Tibial artery (tissue), 4 donors: ENCODE results near the gene FRMD8.
A peak's percentile ranks its signal among the peaks of the same experiment; 100 is the strongest.

Source experiments
- DNase-seq, 2 donors: peaks; one replicate each; pipeline ENCODE4 v3.0.0-alpha.2; 2019
- H3K27ac ChIP-seq, 2 donors: fragments of 200-600 bp; sonication (generic) in 1 of 2; 1 replicate in 1 of 2; 2 replicates in 1 of 2; pipeline ENCODE4 v1.5.1; 2018 to 2019; ENCODE audit warnings: mild to moderate bottlenecking in 1 of 2
- H3K27me3 ChIP-seq, 2 donors: fragments of 200-600 bp; sonication (generic) in 1 of 2; one replicate each; pipeline versions ENCODE4 v1.5.1 to v1.6.0; 2016 to 2019
- H3K36me3 ChIP-seq, 3 donors: fragments of 200-600 bp; sonication (generic) in 2 of 3; one replicate each; pipeline ENCODE4 v1.5.1; 2016 to 2019; ENCODE audit warnings: mild to moderate bottlenecking in 2 of 3
- H3K4me1 ChIP-seq, 4 donors: fragments of 200-600 bp; sonication (generic) in 2 of 4; 1 replicate in 3 of 4; 2 replicates in 1 of 4; pipeline ENCODE4 v1.5.1; 2016 to 2019
- H3K4me3 ChIP-seq, 2 donors: fragments of 200-600 bp; sonication (generic) in 1 of 2; 1 replicate in 1 of 2; 2 replicates in 1 of 2; pipeline ENCODE4 v1.5.1; 2018 to 2019; ENCODE audit warnings: mild to moderate bottlenecking in 2 of 2
- H3K9me3 ChIP-seq, 3 donors: fragments of 200-600 bp; sonication (generic) in 1 of 3; one replicate each; pipeline ENCODE4 v1.5.1; 2016 to 2019
- CTCF ChIP-seq, 2 experiments: fragments of 200-600 bp in 1 of 2; fragments of 450-650 bp in 1 of 2; IDR thresholded peaks; one replicate each; pipeline ENCODE4 v1.5.1; 2017 to 2019; ENCODE audit warnings: antibody characterized with exemption in 2 of 2, mild to moderate bottlenecking in 1 of 2, moderate library complexity in 1 of 2
- intact Hi-C: fragments of 100-400 bp; cut with DNase I; formaldehyde crosslinking; loops from one replicate; pipeline ENCODE4 v1.15.0; 2023; ENCODE audit warnings: low total_unique reads

The FRMD8 gene

GRCh38 chr11:65435981-65436411, 49.6 kb downstream of the FRMD8 start:
- Histone ChIP-seq H3K4me3 (peak overlapping the region in 1 of 2 donors; percentile 1), H3K9me3 (no peaks in the 10 kb centered on the region), H3K27ac (peak overlapping the region; percentile 32 to 49), H3K36me3 (peaks cover 60 to 90% (median 69%) of the 10 kb centered on the region in 3 donors), H3K4me1 (peaks cover 0 to 99% (median 58%) of the 10 kb centered on the region in 4 donors), H3K27me3 (no peaks in the 10 kb centered on the region)
- intact Hi-C loops = no loop called here
- no peak for TF ChIP-seq CTCF (IDR thresholded peaks at IDR 0.05)
- DNase-seq = no peak

- no peak for TF ChIP-seq CTCF (IDR thresholded peaks at IDR 0.05)
- DNase-seq = peak in 1 of 2 donors; percentile 61
- H3K36me3 ChIP-seq = peaks cover 60 to 90% (median 72%) of the 10 kb centered on the region in 3 donors
- peak overlapping the region; percentile 32 to 49 for H3K27ac ChIP-seq
- H3K4me1 ChIP-seq = peaks cover 0 to 99% (median 58%) of the 10 kb centered on the region in 4 donors
- no peaks in the 10 kb centered on the region for H3K27me3 ChIP-seq
- H3K4me3 ChIP-seq = peak overlapping the region in 1 of 2 donors; percentile 1
- no peaks in the 10 kb centered on the region for H3K9me3 ChIP-seq
- intact Hi-C loops = no loop called here
Observed at GRCh38 chr11:65436412-65437032, 50.1 kb downstream of the FRMD8 start.

GRCh38 chr11:65437436-65438227, 51.2 kb downstream of the FRMD8 start:
- Histone ChIP-seq H3K36me3 (peaks cover 68 to 95% (median 81%) of the 10 kb centered on the region in 3 donors), H3K9me3 (no peaks in the 10 kb centered on the region), H3K27me3 (no peaks in the 10 kb centered on the region), H3K4me3 (peak overlapping the region in 1 of 2 donors; percentile 10), H3K27ac (peak overlapping the region; percentile 30 to 51), H3K4me1 (peaks cover 0 to 99% (median 62%) of the 10 kb centered on the region in 4 donors)
- intact Hi-C loops = no loop called here
- DNase-seq = peak in 1 of 2 donors; percentile 64
- TF ChIP-seq CTCF (IDR thresholded peaks at IDR 0.05) = no peak

GRCh38 chr11:65438257-65439151, 52.1 kb downstream of the FRMD8 start:
- no peak overlapping the region for H3K4me3 ChIP-seq
- H3K4me1 ChIP-seq = peaks cover 0 to 99% (median 67%) of the 10 kb centered on the region in 4 donors
- DNase-seq = no peak
- intact Hi-C loops = no loop called here
- H3K9me3 ChIP-seq = no peaks in the 10 kb centered on the region
- peaks cover 72 to 97% (median 84%) of the 10 kb centered on the region in 3 donors for H3K36me3 ChIP-seq
- no peak for TF ChIP-seq CTCF (IDR thresholded peaks at IDR 0.05)
- no peaks in the 10 kb centered on the region for H3K27me3 ChIP-seq
- peak overlapping the region in 1 of 2 donors; percentile 67 for H3K27ac ChIP-seq
